H9 (cell line): Measurements from ENCODE around the gene C1orf52. TPM values are rescaled to one million over a fixed set of nuclear protein-coding genes. Genes with fewer than 3 reads are reported as not detected.

Source experiments
- DNase-seq: peaks from one replicate; pipeline ENCODE4 v3.0.0-alpha.2; 2017
- H2AFZ ChIP-seq: one replicate; pipeline ENCODE4 v1.6.1; 2013; ENCODE audit warnings: mild to moderate bottlenecking, low read length, control low read depth, moderate library complexity
- H2AK5ac ChIP-seq: 2 replicates; pipeline ENCODE4 v1.6.1; 2013; ENCODE audit warnings: low read length, control low read depth, mixed read lengths; ENCODE audit not compliant: insufficient read length
- H2BK120ac ChIP-seq: one replicate; pipeline ENCODE4 v1.6.1; 2013; ENCODE audit warnings: low read depth, mild to moderate bottlenecking, low read length, control low read depth, inconsistent platforms; ENCODE audit not compliant: poor library complexity, severe bottlenecking
- H2BK12ac ChIP-seq: 2 replicates; pipeline ENCODE4 v1.6.1; 2013; ENCODE audit warnings: low read length, control low read depth, mixed read lengths, low read depth; ENCODE audit not compliant: insufficient read length
- H2BK15ac ChIP-seq: 2 replicates; pipeline ENCODE4 v1.6.1; 2013; ENCODE audit warnings: low read depth, low read length, control low read depth
- H2BK20ac ChIP-seq: one replicate; pipeline ENCODE4 v1.6.1; 2013; ENCODE audit warnings: low read depth, mild to moderate bottlenecking, low read length, control low read depth, inconsistent platforms; ENCODE audit not compliant: poor library complexity, severe bottlenecking
- H2BK5ac ChIP-seq: 2 replicates; pipeline ENCODE4 v1.6.1; 2013; ENCODE audit warnings: low read length, control low read depth, mixed read lengths; ENCODE audit not compliant: insufficient read length
- H3K14ac ChIP-seq: 2 replicates; pipeline ENCODE4 v1.6.1; 2013; ENCODE audit warnings: low read length, control low read depth; ENCODE audit not compliant: insufficient read depth
- H3K18ac ChIP-seq: 2 replicates; pipeline ENCODE4 v1.6.1; 2013; ENCODE audit warnings: low read depth, mild to moderate bottlenecking, mixed read lengths, low read length, control low read depth; ENCODE audit not compliant: insufficient read length
- H3K23ac ChIP-seq: 2 replicates; pipeline ENCODE4 v1.6.1; 2013; ENCODE audit warnings: low read length, control low read depth, mixed read lengths, low read depth; ENCODE audit not compliant: insufficient read length
- H3K23me2 ChIP-seq: 2 replicates; pipeline ENCODE4 v1.6.1; 2013; ENCODE audit warnings: low read depth, mild to moderate bottlenecking, mixed read lengths, low read length, control low read depth; ENCODE audit not compliant: insufficient read length, poor library complexity, severe bottlenecking
- H3K27ac ChIP-seq: 2 replicates; pipeline ENCODE4 v1.5.1; 2013; ENCODE audit warnings: low read length, control low read depth, mixed read lengths, low read depth; ENCODE audit not compliant: insufficient read length
- H3K27me3 ChIP-seq: 2 replicates; pipeline ENCODE4 v1.6.1; 2013; ENCODE audit warnings: low read length, control low read depth, inconsistent platforms; ENCODE audit not compliant: insufficient read depth
- H3K4ac ChIP-seq: 2 replicates; pipeline ENCODE4 v1.6.1; 2013; ENCODE audit warnings: low read depth, mild to moderate bottlenecking, control low read depth, inconsistent platforms, low read length, moderate library complexity
- H3K4me1 ChIP-seq: 2 replicates; pipeline ENCODE4 v1.6.1; 2013; ENCODE audit warnings: low read length, control low read depth, inconsistent platforms; ENCODE audit not compliant: insufficient read depth
- H3K4me2 ChIP-seq: 2 replicates; pipeline ENCODE4 v1.6.1; 2013; ENCODE audit warnings: low read length, control low read depth, mixed read lengths; ENCODE audit not compliant: insufficient read length, insufficient read depth
- H3K56ac ChIP-seq: 2 replicates; pipeline ENCODE4 v1.6.1; 2013; ENCODE audit warnings: low read depth, mild to moderate bottlenecking, mixed read lengths, low read length, control low read depth; ENCODE audit not compliant: insufficient read length
- H3K79me1 ChIP-seq: 2 replicates; pipeline ENCODE4 v1.6.1; 2013; ENCODE audit warnings: low read depth, mild to moderate bottlenecking, moderate library complexity, low read length, control low read depth, inconsistent platforms; ENCODE audit not compliant: insufficient read depth, poor library complexity, severe bottlenecking
- H3K79me2 ChIP-seq: 2 replicates; pipeline ENCODE4 v1.6.1; 2013; ENCODE audit warnings: low read length, control low read depth, inconsistent platforms; ENCODE audit not compliant: insufficient read depth
- H3K9ac ChIP-seq: 2 replicates; pipeline ENCODE4 v1.6.1; 2013; ENCODE audit warnings: low read length, control low read depth, mixed read lengths; ENCODE audit not compliant: insufficient read length; ENCODE audit errors: extremely low read depth
- H3K9me3 ChIP-seq: one replicate; pipeline ENCODE4 v1.6.1; 2013; ENCODE audit warnings: low read depth, low read length, inconsistent platforms; ENCODE audit not compliant: control insufficient read depth
- H3T11ph ChIP-seq: one replicate; pipeline ENCODE4 v1.6.1; 2013; ENCODE audit warnings: mild to moderate bottlenecking, low read length, control low read depth, inconsistent platforms
- H4K20me1 ChIP-seq: one replicate; pipeline ENCODE4 v1.6.1; 2013; ENCODE audit not compliant: control insufficient read depth, insufficient read length, insufficient read depth
- H4K5ac ChIP-seq: 2 replicates; pipeline ENCODE4 v1.6.1; 2013; ENCODE audit warnings: low read depth, mild to moderate bottlenecking, mixed read lengths, low read length, control low read depth; ENCODE audit not compliant: insufficient read length
- H4K8ac ChIP-seq: replicated peaks from 2 replicates; pipeline ENCODE4 v1.6.1; 2013; ENCODE audit warnings: low read length, control low read depth, mixed read lengths, low read depth; ENCODE audit not compliant: insufficient read length
- H4K91ac ChIP-seq: 2 replicates; pipeline ENCODE4 v1.6.1; 2013; ENCODE audit warnings: low read depth, mild to moderate bottlenecking, moderate library complexity, mixed read lengths, low read length, control low read depth; ENCODE audit not compliant: insufficient read length
- H3K27ac Mint-ChIP-seq, 3 experiments: 2 replicates in 2 of 3; 3 replicates in 1 of 3; pipeline ENCODE4 v1.8.0; 2020 to 2021; ENCODE audit warnings: mixed read lengths in 3 of 3, mild to moderate bottlenecking in 1 of 3, moderate library complexity in 1 of 3
- H3K27me3 Mint-ChIP-seq: 2 replicates; pipeline ENCODE4 v1.8.0; 2021; ENCODE audit warnings: low read depth, mild to moderate bottlenecking, moderate library complexity, mixed read lengths
- H3K36me3 Mint-ChIP-seq, 3 experiments: 2 replicates in 2 of 3; 3 replicates in 1 of 3; pipeline ENCODE4 v1.8.0; 2020 to 2021; ENCODE audit warnings: low read depth in 3 of 3, mixed read lengths in 3 of 3; ENCODE audit not compliant: insufficient read depth in 1 of 3
- H3K4me1 Mint-ChIP-seq, 2 experiments: 2 replicates each; pipeline ENCODE4 v1.8.0; 2020; ENCODE audit warnings: mixed read lengths in 2 of 2
- H3K4me3 Mint-ChIP-seq, 2 experiments: 2 replicates in 1 of 2; 3 replicates in 1 of 2; pipeline ENCODE4 v1.8.0; 2020 to 2021; ENCODE audit warnings: mild to moderate bottlenecking in 2 of 2, mixed read lengths in 2 of 2, moderate library complexity in 1 of 2
- H3K9me3 Mint-ChIP-seq, 2 experiments: 2 replicates in 1 of 2; 3 replicates in 1 of 2; pipeline ENCODE4 v1.8.0; 2020; ENCODE audit warnings: mild to moderate bottlenecking in 2 of 2, mixed read lengths in 2 of 2, moderate library complexity in 1 of 2
- CTCF ChIP-seq: fragments of 200-600 bp; sonication (generic); conservative IDR thresholded peaks from 3 replicates; pipeline ENCODE4 v1.8.0; 2021; ENCODE audit warnings: antibody characterized with exemption, mild to moderate bottlenecking
- total RNA-seq: library from RNA; stranded (reverse); gene quantifications from 2 replicates; pipeline ENCODE4 v1.2.1, GENCODE V29; 2021

Gene C1orf52
- total RNA-seq, 1 experiment from 2014 or later = 45.1 TPM

GRCh38 chr1:85243372-85243771 is 16.1 kb downstream of the C1orf52 start:
- Histone ChIP-seq H4K91ac (no peak overlapping the region), H3K4me1 (no peaks in the 10 kb centered on the region; the same call in 1 of the 2 replicates), H3T11ph (no peak overlapping the region), H3K79me1 (no peaks in the 10 kb centered on the region), H4K20me1 (no peaks in the 10 kb centered on the region), H3K9me3 (no peaks in the 10 kb centered on the region), H2BK15ac (no peak overlapping the region), H3K27ac (no peak overlapping the region), H2BK120ac (no peak overlapping the region), H3K23me2 (no peaks in the 10 kb centered on the region), H3K56ac (no peak overlapping the region), H2AK5ac (no peak overlapping the region), H2AFZ (no peak overlapping the region), H3K4ac (no peak overlapping the region), H3K79me2 (no peaks in the 10 kb centered on the region), H3K9ac (no peak overlapping the region), H2BK5ac (no peak overlapping the region), H3K4me2 (no peak overlapping the region), H4K5ac (no peak overlapping the region), H3K18ac (no peak overlapping the region), H4K8ac (no peak overlapping the region), H3K27me3 (no peaks in the 10 kb centered on the region), H2BK20ac (no peak overlapping the region), H3K23ac (no peak overlapping the region), H3K14ac (no peak overlapping the region), H2BK12ac (no peak overlapping the region)
- TF ChIP-seq CTCF = no peak
- peak overlapping the region in 1 of 3 experiments; percentile 36; a peak in 3 of 7 replicates for H3K27ac Mint-ChIP-seq
- no peaks in the 10 kb centered on the region for H3K27me3 Mint-ChIP-seq
- peaks cover 26 to 28% of the 10 kb centered on the region in 2 experiments for H3K4me1 Mint-ChIP-seq
- DNase-seq = no peak
- H3K9me3 Mint-ChIP-seq = peaks cover 5 to 6% of the 10 kb centered on the region in 2 experiments; a peak in 3 of 5 replicates
- H3K4me3 Mint-ChIP-seq = no peak overlapping the region
- H3K36me3 Mint-ChIP-seq = peaks cover 2 to 4% (median 3%) of the 10 kb centered on the region in 3 experiments; a peak in 3 of 7 replicates
